ENCODE measurements around the gene IKZF3.
"Not testable (repeated sequence)": the region's sequence is repeated elsewhere in the genome, so short reads cannot be mapped to it uniquely, and the experiment has no call there.

IKZF3 gene

GRCh38 chr17:39861235-39861634 is 2.9 kb downstream of the IKZF3 start:
- DNase-seq (ENCODE audit: low read depth in 2 of 3, low spot score in 2 of 3) = no peak

- DNase-seq (ENCODE audit: low read depth in 2 of 3, low spot score in 2 of 3) = not testable (repeated sequence)
These were observed 8.0 kb downstream of the IKZF3 start for GRCh38 chr17:39855911-39856649.

GRCh38 chr17:39854909-39855308 is 9.2 kb downstream of the IKZF3 start:
- DNase-seq (ENCODE audit: low read depth in 2 of 3, low spot score in 2 of 3) = no peak

GRCh38 chr17:39852239-39852638 is 11.9 kb downstream of the IKZF3 start:
- DNase-seq (ENCODE audit: low read depth in 2 of 3, low spot score in 2 of 3) = no peak

- not testable (repeated sequence) for DNase-seq (ENCODE audit: low read depth in 2 of 3, low spot score in 2 of 3)
These were observed 13.9 kb downstream of the IKZF3 start for GRCh38 chr17:39850186-39850585.

GRCh38 chr17:39848600-39848999 is 15.5 kb downstream of the IKZF3 start:
- no peak for DNase-seq (ENCODE audit: low read depth in 2 of 3, low spot score in 2 of 3)

- no peak for DNase-seq (ENCODE audit: low read depth in 2 of 3, low spot score in 2 of 3)
These were observed 17.9 kb downstream of the IKZF3 start for GRCh38 chr17:39846205-39846604.

- DNase-seq (ENCODE audit: low read depth in 2 of 3, low spot score in 2 of 3) = no peak
These were observed 18.9 kb downstream of the IKZF3 start for GRCh38 chr17:39845052-39845846.

- no peak for DNase-seq (ENCODE audit: low read depth in 2 of 3, low spot score in 2 of 3)
These were observed 22.9 kb downstream of the IKZF3 start for GRCh38 chr17:39841134-39841683.

- no peak for DNase-seq (ENCODE audit: low read depth in 2 of 3, low spot score in 2 of 3)
These were observed 25.3 kb downstream of the IKZF3 start for GRCh38 chr17:39838784-39839183.

- DNase-seq (ENCODE audit: low read depth in 2 of 3, low spot score in 2 of 3) = no peak
These were observed 26.1 kb downstream of the IKZF3 start for GRCh38 chr17:39838057-39838456.

- DNase-seq (ENCODE audit: low read depth in 2 of 3, low spot score in 2 of 3) = no peak
These were observed 28.0 kb downstream of the IKZF3 start for GRCh38 chr17:39836117-39836516.

- DNase-seq (ENCODE audit: low read depth in 2 of 3, low spot score in 2 of 3) = no peak
These were observed 28.9 kb downstream of the IKZF3 start for GRCh38 chr17:39835038-39835786.

GRCh38 chr17:39834017-39834416 is 30.1 kb downstream of the IKZF3 start:
- no peak for DNase-seq (ENCODE audit: low read depth in 2 of 3, low spot score in 2 of 3)

GRCh38 chr17:39831588-39831987 is 32.5 kb downstream of the IKZF3 start:
- no peak for DNase-seq (ENCODE audit: low read depth in 2 of 3, low spot score in 2 of 3)

GRCh38 chr17:39828443-39828842 is 35.7 kb downstream of the IKZF3 start:
- DNase-seq (ENCODE audit: low read depth in 2 of 3, low spot score in 2 of 3) = no peak

- no peak for DNase-seq (ENCODE audit: low read depth in 2 of 3, low spot score in 2 of 3)
These were observed 37.8 kb downstream of the IKZF3 start for GRCh38 chr17:39826334-39826733.

GRCh38 chr17:39823407-39824054 is 40.6 kb downstream of the IKZF3 start:
- DNase-seq (ENCODE audit: low read depth in 2 of 3, low spot score in 2 of 3) = no peak

GRCh38 chr17:39822051-39822451 is 42.1 kb downstream of the IKZF3 start:
- no peak for DNase-seq (ENCODE audit: low read depth in 2 of 3, low spot score in 2 of 3)

- no peak for DNase-seq (ENCODE audit: low read depth in 2 of 3, low spot score in 2 of 3)
These were observed 43.1 kb downstream of the IKZF3 start for GRCh38 chr17:39820987-39821386.

- no peak for DNase-seq (ENCODE audit: low read depth in 2 of 3, low spot score in 2 of 3)
These were observed 43.6 kb downstream of the IKZF3 start for GRCh38 chr17:39820541-39820940.
